ENCODE results near the gene IFNL3. TPM values are rescaled to one million over a fixed set of nuclear protein-coding genes. Genes with fewer than 3 reads are reported as not detected.

IFNL3 gene
- total RNA-seq, 4 donors from 2014 or later = not detected

GRCh38 chr19:39195755-39196154 lies 49.1 kb downstream of the IFNL3 start:
- Histone ChIP-seq H3K4me3 (no peak overlapping the region), H3K27ac (no peak overlapping the region), H3K36me3 (no peaks in the 10 kb centered on the region), H3K9me3 (no peaks in the 10 kb centered on the region), H3K4me1 (peaks cover 0 to 19% (median 0%) of the 10 kb centered on the region in 4 donors), H3K27me3 (peaks cover 0 to 25% of the 10 kb centered on the region in 2 donors)
- DNase-seq = no peak
- TF ChIP-seq CTCF (IDR thresholded peaks at IDR 0.05) (no peak), POLR2A (IDR thresholded peaks at IDR 0.05) (no peak)

DNA sequence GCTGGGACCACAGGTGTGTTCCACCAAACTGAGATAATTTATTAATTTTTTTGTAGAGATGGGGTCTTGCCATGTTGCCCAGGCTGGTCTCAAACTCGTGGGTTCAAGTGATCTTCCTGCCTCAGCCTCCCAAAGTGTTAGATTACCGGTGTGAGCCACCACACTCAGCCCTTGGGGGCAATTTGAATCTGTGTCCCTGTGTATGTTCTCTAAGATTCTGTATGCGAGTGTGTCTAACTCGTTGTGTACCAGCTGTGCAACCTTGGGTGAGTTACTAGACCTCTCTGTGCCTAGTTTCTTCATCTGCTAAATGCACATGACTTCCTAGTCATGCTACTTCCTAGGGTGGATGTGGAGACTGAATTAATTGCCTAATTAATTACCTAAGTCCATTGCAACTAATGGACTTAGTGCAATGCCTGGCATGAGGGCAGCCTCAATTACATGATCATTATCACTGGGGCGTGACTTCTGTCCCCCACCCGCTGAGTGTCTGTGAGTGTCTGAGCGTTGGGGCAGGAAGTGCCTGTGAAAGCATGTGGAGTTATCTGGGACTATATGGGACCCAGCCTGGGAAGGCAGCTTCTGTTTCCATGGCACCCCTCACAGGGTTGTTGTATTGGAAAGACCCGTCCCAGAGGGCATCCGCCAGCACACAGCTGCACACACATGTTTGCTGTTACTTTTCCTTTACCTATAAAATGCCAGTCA lies 49.8 kb downstream of the IFNL3 start:
- H3K27me3 ChIP-seq = peaks cover 0 to 25% of the 10 kb centered on the region in 2 donors
- no peak for TF ChIP-seq POLR2A (IDR thresholded peaks at IDR 0.05)
- TF ChIP-seq CTCF (IDR thresholded peaks at IDR 0.05) = no peak
- peaks cover 0 to 19% (median 0%) of the 10 kb centered on the region in 4 donors for H3K4me1 ChIP-seq

DNA sequence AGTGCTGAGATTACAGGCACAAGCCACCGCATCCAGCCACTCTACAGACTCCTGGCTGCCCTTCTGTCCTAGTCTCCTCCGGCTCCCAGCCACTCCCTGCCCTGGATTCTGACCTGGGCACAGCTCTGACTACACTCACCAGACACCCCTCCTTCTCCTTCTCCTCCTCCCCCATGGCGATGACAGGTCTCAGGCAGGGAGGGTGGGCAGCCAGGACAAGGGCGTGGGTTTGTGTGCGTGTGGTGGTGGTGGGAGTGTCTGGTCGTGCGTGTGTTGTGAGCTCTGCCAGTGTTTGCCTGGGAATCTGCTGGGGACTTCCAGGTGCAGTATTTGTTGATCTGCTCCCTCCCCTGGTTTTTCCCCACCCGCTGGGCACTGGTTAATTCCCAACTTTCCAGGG lies 51.0 kb downstream of the IFNL3 start:
- H3K36me3 ChIP-seq = no peaks in the 10 kb centered on the region
- peak in 2 of 3 donors; percentile 72 to 73 for DNase-seq
- H3K27ac ChIP-seq = no peak overlapping the region
- peak in 1 of 2 donors; percentile 17 for TF ChIP-seq POLR2A (IDR thresholded peaks at IDR 0.05)
- TF ChIP-seq CTCF (IDR thresholded peaks at IDR 0.05) = no peak
- H3K4me3 ChIP-seq = no peak overlapping the region
- H3K27me3 ChIP-seq = peaks cover 0 to 21% of the 10 kb centered on the region in 2 donors
- H3K4me1 ChIP-seq = peaks cover 0 to 19% (median 0%) of the 10 kb centered on the region in 4 donors
- H3K9me3 ChIP-seq = no peaks in the 10 kb centered on the region

More for the DNA sequence above, 49.8 kb downstream of the IFNL3 start:
- no peaks in the 10 kb centered on the region for H3K36me3 ChIP-seq
- no peak overlapping the region for H3K27ac ChIP-seq
- H3K4me3 ChIP-seq = no peak overlapping the region
- DNase-seq = no peak
- H3K9me3 ChIP-seq = no peaks in the 10 kb centered on the region

Other genes with a start within 250 kb of the IFNL3 start
- gene FBXO27, start 212.5 kb downstream of the IFNL3 start, total RNA-seq = 10 to 100 TPM in 1 of 4 donors, 1 to 10 TPM in 3; 1.2 to 12.4 (median 3.6) TPM
- gene ACP7, start 160.6 kb downstream of the IFNL3 start, total RNA-seq = not detected
- gene PAK4, start 119.2 kb downstream of the IFNL3 start, total RNA-seq = 10 to 100 TPM; 24.8 to 73.0 (median 45.7) TPM
- 1 to 10 TPM in 1 of 4 donors, not detected in 3; 1.1 TPM for gene NCCRP1, start 48.0 kb downstream of the IFNL3 start, total RNA-seq
- not detected for gene SYCN, start 40.7 kb downstream of the IFNL3 start, total RNA-seq
- gene IFNL4, start 3.9 kb upstream of the IFNL3 start, total RNA-seq = not detected
- gene IFNL2, start 23.4 kb upstream of the IFNL3 start, total RNA-seq = not detected
- not detected for gene IFNL1, start 51.4 kb upstream of the IFNL3 start, total RNA-seq
- gene LRFN1, start 75.9 kb upstream of the IFNL3 start, total RNA-seq = under 1 TPM in 3 of 4 donors, not detected in 1; 0.18 to 0.95 (median 0.80) TPM
- gene GMFG, start 91.0 kb upstream of the IFNL3 start, total RNA-seq = 100 to 1,000 TPM in 1 of 4 donors, 1 to 10 TPM in 2, not detected in 1; 3.2 to 131 (median 8.6) TPM
- gene SAMD4B, start 97.4 kb upstream of the IFNL3 start, total RNA-seq = 100 to 1,000 TPM in 2 of 4 donors, 10 to 100 TPM in 2; 69.0 to 126 (median 91.8) TPM
- gene PAF1, start 146.1 kb upstream of the IFNL3 start, total RNA-seq = 10 to 100 TPM; 22.2 to 47.3 (median 37.7) TPM
- gene MED29, start 146.4 kb upstream of the IFNL3 start, total RNA-seq = 10 to 100 TPM; 25.4 to 52.8 (median 41.0) TPM
- gene ZFP36, start 161.8 kb upstream of the IFNL3 start, total RNA-seq = 100 to 1,000 TPM; 183 to 682 (median 309) TPM
- 10 to 100 TPM in 3 of 4 donors, 1 to 10 TPM in 1; 7.7 to 42.1 (median 16.1) TPM for gene PLEKHG2, start 167.7 kb upstream of the IFNL3 start, total RNA-seq
- gene RPS16, start 190.9 kb upstream of the IFNL3 start, total RNA-seq = 1,000 to 10,000 TPM in 1 of 4 donors, 100 to 1,000 TPM in 3; 443 to 1,406 (median 686) TPM
- 100 to 1,000 TPM in 3 of 4 donors, 10 to 100 TPM in 1; 98.4 to 173 (median 160) TPM for gene SUPT5H, start 200.6 kb upstream of the IFNL3 start, total RNA-seq
- gene TIMM50, start 235.8 kb upstream of the IFNL3 start, total RNA-seq = 10 to 100 TPM; 25.4 to 61.1 (median 33.2) TPM

Data from Peyer's patch (tissue), 4 donors.